Fibroblast of pulmonary artery (primary cell): ENCODE results near the gene SERPINA3.

Source experiments
- DNase-seq: peaks from one replicate; pipeline ENCODE4 v3.0.0-alpha.2; 2010; ENCODE audit warnings: low read depth
- H3K4me3 ChIP-seq: replicated peaks from 2 replicates; pipeline ENCODE4 v1.5.1; 2011; ENCODE audit warnings: low read depth, mild to moderate bottlenecking, control low read depth, low read length, moderate library complexity
- CTCF ChIP-seq: IDR thresholded peaks from 2 replicates; pipeline ENCODE4 v1.5.1; 2011; ENCODE audit warnings: mild to moderate bottlenecking, control low read depth, low read length, inconsistent platforms; ENCODE audit errors: missing control alignments

Gene SERPINA3

GRCh38 chr14:94612174-94612573, at the start of gene SERPINA3:
TSS of gene SERPINA3 (plus strand) at chr14:94612391. CDS start at chr14:94614442, 2,051 bp downstream.
- peak; percentile 78 for DNase-seq
- TF ChIP-seq CTCF, result no peak
- peak within 1 kb of the TSS; percentile 35 for H3K4me3 ChIP-seq

GRCh38 chr14:94562941-94563883, 49.0 kb upstream of the SERPINA3 start:
- no peak for TF ChIP-seq CTCF
- no peak overlapping the region for H3K4me3 ChIP-seq
- DNase-seq, result no peak

- no peak overlapping the region for H3K4me3 ChIP-seq
- no peak for DNase-seq
- no peak for TF ChIP-seq CTCF
These were observed 47.8 kb upstream of the SERPINA3 start for GRCh38 chr14:94564381-94564780.

DNA sequence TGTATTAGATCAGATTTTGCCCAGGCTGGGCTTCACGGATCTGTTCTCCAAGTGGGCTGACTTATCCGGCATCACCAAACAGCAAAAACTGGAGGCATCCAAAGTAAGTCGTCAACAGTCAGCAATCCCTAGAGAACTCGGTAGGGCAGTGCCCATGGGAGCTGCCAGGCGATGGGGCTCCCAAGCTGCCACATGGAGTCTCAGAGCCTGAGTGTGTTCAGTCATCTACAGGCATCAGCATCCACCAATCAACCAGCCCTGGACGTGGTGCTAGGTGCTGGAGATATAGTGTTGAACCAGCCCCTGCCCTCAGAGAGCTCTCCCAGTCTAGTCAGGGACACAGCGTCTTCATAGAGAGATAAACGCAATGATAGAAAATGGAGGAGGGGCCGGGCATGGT, 44.0 kb upstream of the SERPINA3 start:
- TF ChIP-seq CTCF, result no peak
- H3K4me3 ChIP-seq, result no peak overlapping the region
- no peak for DNase-seq

DNA sequence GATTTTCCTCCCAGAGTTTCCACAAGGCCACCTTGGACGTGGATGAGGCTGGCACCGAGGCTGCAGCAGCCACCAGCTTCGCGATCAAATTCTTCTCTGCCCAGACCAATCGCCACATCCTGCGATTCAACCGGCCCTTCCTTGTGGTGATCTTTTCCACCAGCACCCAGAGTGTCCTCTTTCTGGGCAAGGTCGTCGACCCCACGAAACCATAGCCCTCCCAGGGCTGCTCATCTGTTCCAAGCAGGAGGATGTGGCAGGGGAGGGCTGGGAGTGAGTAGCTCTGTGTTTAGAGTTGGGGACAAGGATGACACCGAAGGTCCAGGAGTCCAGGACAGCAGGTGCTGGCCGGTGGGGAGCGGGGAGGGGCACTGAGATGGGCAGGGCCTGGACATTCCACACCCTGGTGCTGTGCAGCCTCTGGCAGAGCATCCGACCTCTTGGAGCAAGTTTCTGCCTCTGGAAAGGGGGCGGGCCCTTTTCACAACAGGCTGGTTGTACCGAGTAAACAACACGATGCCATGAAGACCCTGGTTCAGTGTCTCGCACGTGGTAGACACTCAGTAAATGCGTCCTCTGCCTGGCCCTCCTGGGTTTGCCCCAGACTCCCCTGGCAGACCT, 42.7 kb upstream of the SERPINA3 start:
- H3K4me3 ChIP-seq, result no peak overlapping the region
- TF ChIP-seq CTCF, result no peak
- no peak for DNase-seq

DNA sequence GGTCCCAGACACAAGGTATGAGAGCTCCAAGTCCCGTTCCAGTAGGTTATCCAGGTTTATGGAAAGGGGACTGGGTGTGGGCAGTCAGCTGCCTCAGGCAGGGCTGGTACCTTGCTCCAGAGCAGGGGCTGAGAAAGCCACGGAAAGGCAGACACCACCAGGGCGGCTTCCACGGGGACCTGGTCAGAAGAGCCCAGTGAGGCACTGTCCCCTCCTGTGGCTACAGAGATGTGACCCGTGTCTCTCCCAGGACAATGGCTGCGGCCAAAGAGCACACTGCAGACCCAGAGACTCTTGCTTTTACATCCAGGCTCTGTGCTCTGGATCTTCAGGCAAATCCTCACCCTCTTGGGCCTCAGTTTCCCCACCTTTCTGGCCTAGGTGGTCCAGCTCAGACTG, 42.2 kb upstream of the SERPINA3 start:
- DNase-seq, result no peak
- H3K4me3 ChIP-seq, result no peak overlapping the region
- TF ChIP-seq CTCF, result no peak

- no peak for TF ChIP-seq CTCF
- no peak for DNase-seq
- H3K4me3 ChIP-seq, result no peak overlapping the region
These were observed 41.8 kb upstream of the SERPINA3 start for GRCh38 chr14:94570440-94570839.
